SK-N-SH (cell line): ENCODE data around the gene QSOX2. TPM values are rescaled to one million over a fixed set of nuclear protein-coding genes. Genes with fewer than 3 reads are reported as not detected.
A peak's percentile ranks its signal among the peaks of the same experiment; 100 is the strongest.

Experiments
- CTCF ChIA-PET: fragments of 300-600, 350-600 bp; formaldehyde crosslinking; extraction: SDS; loops from one replicate; lab custom pipeline; 2021; lab: Yijun Ruan, JAX
- POLR2A ChIA-PET: fragments of 350-600 bp; sonication (Branson Sonifier 250); formaldehyde crosslinking; extraction: SDS; loops from one replicate; lab custom pipeline; 2020; ENCODE audit warnings: antibody characterized with exemption, inconsistent platforms; lab: Yijun Ruan, JAX
- DNase-seq: peaks from one replicate; pipeline ENCODE4 v3.0.0; 2012
- H2AFZ ChIP-seq: fragments of 200-600 bp; sonication (generic); 2 replicates; pipeline ENCODE4 v1.8.1; 2016; ENCODE audit warnings: antibody characterized with exemption, mild to moderate bottlenecking, low read depth
- H3F3A ChIP-seq: fragments of 200-600 bp; sonication (generic); replicated peaks from 2 replicates; pipeline ENCODE3; 2016; ENCODE audit warnings: antibody characterized with exemption, mild to moderate bottlenecking; ENCODE audit not compliant: insufficient read depth
- H3K27ac ChIP-seq, 2 experiments: fragments of 200-500 bp in 1 of 2; fragments of 200-600 bp in 1 of 2; sonication (Bioruptor generic) in 1 of 2; sonication (generic), shearing (Covaris generic) in 1 of 2; 2 replicates each; pipeline versions ENCODE4 v1.5.1 to v1.6.1; 2014 to 2016; ENCODE audit warnings: low read depth in 2 of 2, inconsistent platforms in 1 of 2, low read length in 1 of 2, mild to moderate bottlenecking in 1 of 2, mixed read lengths in 1 of 2
- H3K27me3 ChIP-seq: fragments of 200-600 bp; sonication (generic), shearing (Covaris generic); 2 replicates; pipeline ENCODE4 v1.6.1; 2016; ENCODE audit warnings: mixed run types; ENCODE audit not compliant: insufficient read depth
- H3K36me3 ChIP-seq, 2 experiments: fragments of 200-500 bp in 1 of 2; fragments of 200-600 bp in 1 of 2; sonication (Bioruptor generic) in 1 of 2; sonication (generic) in 1 of 2; replicated peaks in 1 of 2; 2 replicates each; pipeline versions ENCODE3 to v1.5.1; 2014 to 2016; ENCODE audit warnings: low read length in 1 of 2, mild to moderate bottlenecking in 1 of 2; ENCODE audit not compliant: insufficient read depth in 2 of 2, control insufficient read depth in 1 of 2
- H3K4me1 ChIP-seq, 2 experiments: fragments of 200-500 bp in 1 of 2; fragments of 200-600 bp in 1 of 2; sonication (Bioruptor generic) in 1 of 2; sonication (generic), shearing (Covaris generic) in 1 of 2; 2 replicates each; pipeline versions ENCODE4 v1.5.1 to v1.6.1; 2014 to 2016; ENCODE audit warnings: low read depth in 1 of 2, low read length in 1 of 2, mixed run types in 1 of 2; ENCODE audit not compliant: insufficient read depth in 2 of 2, control insufficient read depth in 1 of 2
- H3K4me2 ChIP-seq: fragments of 200-600 bp; sonication (generic), shearing (Covaris generic); 2 replicates; pipeline ENCODE4 v1.6.1; 2017; ENCODE audit warnings: mixed run types
- H3K4me3 ChIP-seq, 2 experiments: fragments of 200-500 bp in 1 of 2; fragments of 200-600 bp in 1 of 2; sonication (Bioruptor generic) in 1 of 2; sonication (generic), shearing (Covaris generic) in 1 of 2; 2 replicates each; pipeline versions ENCODE4 v1.5.1 to v1.8.1; 2014 to 2016; ENCODE audit warnings: low read depth in 2 of 2, inconsistent platforms in 1 of 2, low read length in 1 of 2, mild to moderate bottlenecking in 1 of 2, mixed read lengths in 1 of 2, moderate library complexity in 1 of 2
- H3K79me2 ChIP-seq: fragments of 200-600 bp; sonication (generic); 2 replicates; pipeline ENCODE4 v1.8.1; 2017; ENCODE audit warnings: mild to moderate bottlenecking; ENCODE audit not compliant: insufficient read depth
- H3K9ac ChIP-seq: fragments of 200-600 bp; sonication (generic); 2 replicates; pipeline ENCODE4 v1.6.1; 2017; ENCODE audit warnings: mixed run types
- H3K9me2 ChIP-seq: fragments of 200-600 bp; sonication (generic); 2 replicates; pipeline ENCODE4 v1.6.1; 2017; ENCODE audit warnings: mixed run types
- H3K9me3 ChIP-seq: fragments of 200-600 bp; sonication (generic); 2 replicates; pipeline ENCODE4 v1.6.1; 2017; ENCODE audit warnings: mixed run types, mild to moderate bottlenecking, moderate library complexity
- H4K20me1 ChIP-seq: fragments of 200-600 bp; sonication (generic); 2 replicates; pipeline ENCODE4 v1.6.1; 2017; ENCODE audit warnings: mild to moderate bottlenecking, mixed run types; ENCODE audit not compliant: insufficient read depth
- EP300 ChIP-seq, 2 experiments: IDR thresholded peaks; 2 replicates each; pipeline versions ENCODE4 v1.4.0 to v1.6.1; 2012; ENCODE audit warnings: borderline replicate concordance in 1 of 2, low read depth in 1 of 2, low read length in 1 of 2
- EZH2phosphoT487 ChIP-seq: fragments of 200-600 bp; sonication (generic); IDR thresholded peaks from 2 replicates; pipeline ENCODE4 v1.6.1; 2017; ENCODE audit warnings: low read depth, mixed run types, mild to moderate bottlenecking, antibody characterized with exemption, moderate library complexity, borderline replicate concordance
- GABPA ChIP-seq: IDR thresholded peaks from 2 replicates; pipeline ENCODE4 v1.4.0; 2012; ENCODE audit warnings: low read depth, mild to moderate bottlenecking
- MEF2A ChIP-seq: IDR thresholded peaks from 2 replicates; pipeline ENCODE4 v1.4.0; 2012; ENCODE audit warnings: low read depth, borderline replicate concordance
- MXI1 ChIP-seq: IDR thresholded peaks from 2 replicates; pipeline ENCODE4 v1.6.1; 2012; ENCODE audit warnings: mild to moderate bottlenecking, low read depth, low read length, improper control_type of control experiment
- PBX3 ChIP-seq: IDR thresholded peaks from 2 replicates; pipeline ENCODE4; 2012
- RCOR1 ChIP-seq: fragments of 150-350 bp; IDR thresholded peaks from 2 replicates; pipeline ENCODE4 v1.6.1; 2017; ENCODE audit warnings: antibody characterized with exemption, low read length
- RFX5 ChIP-seq: IDR thresholded peaks from 2 replicates; pipeline ENCODE4 v1.6.1; 2012; ENCODE audit warnings: mild to moderate bottlenecking, improper control_type of control experiment, low read length
- TCF12 ChIP-seq: IDR thresholded peaks from 2 replicates; pipeline ENCODE4 v1.4.0; 2012
- TEAD4 ChIP-seq: IDR thresholded peaks from 2 replicates; pipeline ENCODE4 v1.4.0; 2012; ENCODE audit warnings: mild to moderate bottlenecking, borderline replicate concordance; ENCODE audit not compliant: insufficient read depth
- YY1 ChIP-seq: IDR thresholded peaks from 2 replicates; pipeline ENCODE4 v1.4.0; 2012; ENCODE audit warnings: low read depth, mild to moderate bottlenecking
- WGBS: methylation state at CpG from one replicate; pipeline ENCODE4 v1.1.6; 2017; ENCODE audit warnings: low lambda C conversion rate; 5-methylcytosine and 5-hydroxymethylcytosine counted together
- polyA plus RNA-seq, 3 experiments: library from polyadenylated mRNA; depleted of rRNA; stranded (reverse); fragments of >200 nt; gene quantifications; 2 replicates each; pipeline ENCODE4 v1.2.3, GENCODE V29; 2012
- TF ChIP-seq, protein P1 (sequence below): IDR thresholded peaks from 2 replicates; pipeline ENCODE4 v1.4.0; 2012; ENCODE audit warnings: low read depth, borderline replicate concordance
- TF ChIP-seq, protein P2 (sequence below): IDR thresholded peaks from 2 replicates; pipeline ENCODE4 v1.6.1; 2012; ENCODE audit warnings: mild to moderate bottlenecking, low read depth, low read length, moderate library complexity

QSOX2 gene
- polyA plus RNA-seq, 1 of the 3 experiments (the other 2 are of a cell fraction), result 26.6 TPM

- H3K4me2 ChIP-seq, result no peak overlapping the region
- ChIA-PET POLR2A (no interaction called here), CTCF (interaction anchor here (1.0 to 2.3 kb wide), 4 partner anchors 15 to 79 kb away, joined by 3 to 6 read pairs (median 4); no protein-coding TSS in a partner anchor)
- no peak overlapping the region for H3K27ac ChIP-seq
- TF ChIP-seq RCOR1 (no peak), RFX5 (no peak), EZH2phosphoT487 (no peak), TEAD4 (no peak)
- TF ChIP-seq, protein P1, sequence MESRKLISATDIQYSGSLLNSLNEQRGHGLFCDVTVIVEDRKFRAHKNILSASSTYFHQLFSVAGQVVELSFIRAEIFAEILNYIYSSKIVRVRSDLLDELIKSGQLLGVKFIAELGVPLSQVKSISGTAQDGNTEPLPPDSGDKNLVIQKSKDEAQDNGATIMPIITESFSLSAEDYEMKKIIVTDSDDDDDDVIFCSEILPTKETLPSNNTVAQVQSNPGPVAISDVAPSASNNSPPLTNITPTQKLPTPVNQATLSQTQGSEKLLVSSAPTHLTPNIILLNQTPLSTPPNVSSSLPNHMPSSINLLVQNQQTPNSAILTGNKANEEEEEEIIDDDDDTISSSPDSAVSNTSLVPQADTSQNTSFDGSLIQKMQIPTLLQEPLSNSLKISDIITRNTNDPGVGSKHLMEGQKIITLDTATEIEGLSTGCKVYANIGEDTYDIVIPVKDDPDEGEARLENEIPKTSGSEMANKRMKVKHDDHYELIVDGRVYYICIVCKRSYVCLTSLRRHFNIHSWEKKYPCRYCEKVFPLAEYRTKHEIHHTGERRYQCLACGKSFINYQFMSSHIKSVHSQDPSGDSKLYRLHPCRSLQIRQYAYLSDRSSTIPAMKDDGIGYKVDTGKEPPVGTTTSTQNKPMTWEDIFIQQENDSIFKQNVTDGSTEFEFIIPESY, result no peak
- TF ChIP-seq, protein P2, sequence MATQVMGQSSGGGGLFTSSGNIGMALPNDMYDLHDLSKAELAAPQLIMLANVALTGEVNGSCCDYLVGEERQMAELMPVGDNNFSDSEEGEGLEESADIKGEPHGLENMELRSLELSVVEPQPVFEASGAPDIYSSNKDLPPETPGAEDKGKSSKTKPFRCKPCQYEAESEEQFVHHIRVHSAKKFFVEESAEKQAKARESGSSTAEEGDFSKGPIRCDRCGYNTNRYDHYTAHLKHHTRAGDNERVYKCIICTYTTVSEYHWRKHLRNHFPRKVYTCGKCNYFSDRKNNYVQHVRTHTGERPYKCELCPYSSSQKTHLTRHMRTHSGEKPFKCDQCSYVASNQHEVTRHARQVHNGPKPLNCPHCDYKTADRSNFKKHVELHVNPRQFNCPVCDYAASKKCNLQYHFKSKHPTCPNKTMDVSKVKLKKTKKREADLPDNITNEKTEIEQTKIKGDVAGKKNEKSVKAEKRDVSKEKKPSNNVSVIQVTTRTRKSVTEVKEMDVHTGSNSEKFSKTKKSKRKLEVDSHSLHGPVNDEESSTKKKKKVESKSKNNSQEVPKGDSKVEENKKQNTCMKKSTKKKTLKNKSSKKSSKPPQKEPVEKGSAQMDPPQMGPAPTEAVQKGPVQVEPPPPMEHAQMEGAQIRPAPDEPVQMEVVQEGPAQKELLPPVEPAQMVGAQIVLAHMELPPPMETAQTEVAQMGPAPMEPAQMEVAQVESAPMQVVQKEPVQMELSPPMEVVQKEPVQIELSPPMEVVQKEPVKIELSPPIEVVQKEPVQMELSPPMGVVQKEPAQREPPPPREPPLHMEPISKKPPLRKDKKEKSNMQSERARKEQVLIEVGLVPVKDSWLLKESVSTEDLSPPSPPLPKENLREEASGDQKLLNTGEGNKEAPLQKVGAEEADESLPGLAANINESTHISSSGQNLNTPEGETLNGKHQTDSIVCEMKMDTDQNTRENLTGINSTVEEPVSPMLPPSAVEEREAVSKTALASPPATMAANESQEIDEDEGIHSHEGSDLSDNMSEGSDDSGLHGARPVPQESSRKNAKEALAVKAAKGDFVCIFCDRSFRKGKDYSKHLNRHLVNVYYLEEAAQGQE, result no peak
- no peak overlapping the region for H3K4me3 ChIP-seq
- H3K9me3 ChIP-seq, result no peaks in the 10 kb centered on the region
- peaks cover 0 to 6% of the 10 kb centered on the region in 2 experiments for H3K36me3 ChIP-seq
- H4K20me1 ChIP-seq, result peaks cover 43% of the 10 kb centered on the region
- WGBS, result 90% methylated on average over 8 of the region's 25 CpGs
- peaks cover 0 to 9% of the 10 kb centered on the region in 2 experiments; a peak in 1 of 4 replicates for H3K4me1 ChIP-seq
- no peaks in the 10 kb centered on the region for H3F3A ChIP-seq
- H2AFZ ChIP-seq, result no peak overlapping the region
- H3K79me2 ChIP-seq, result no peaks in the 10 kb centered on the region
- no peak for DNase-seq
- peaks cover 44% of the 10 kb centered on the region for H3K27me3 ChIP-seq
- no peaks in the 10 kb centered on the region for H3K9me2 ChIP-seq
- no peak overlapping the region for H3K9ac ChIP-seq
Measured at GRCh38 chr9:136204145-136204805, 41.3 kb downstream of the QSOX2 start.

GRCh38 chr9:136203408-136204144 lies 42.0 kb downstream of the QSOX2 start:
- ChIA-PET CTCF (interaction anchor here (1.0 to 2.3 kb wide), 8 partner anchors 15 to 80 kb away, joined by 3 to 7 read pairs (median 4); no protein-coding TSS in a partner anchor), POLR2A (no interaction called here)
- H3K27me3 ChIP-seq, result peaks cover 48% of the 10 kb centered on the region
- TF ChIP-seq YY1 (no peak), MXI1 (no peak), GABPA (no peak), MEF2A (no peak), TCF12 (no peak), EZH2phosphoT487 (no peak), PBX3 (no peak), EP300 (IDR thresholded peaks at IDR 0.05; ENCODE audit: borderline replicate concordance in 1 of 2, low read depth in 1 of 2, low read length in 1 of 2) (no peak)
- TF ChIP-seq, protein P2, result no peak

More at GRCh38 chr9:136203408-136204144, 42.0 kb downstream of the QSOX2 start:
- Histone ChIP-seq H3K9ac (no peak overlapping the region), H3K9me3 (no peaks in the 10 kb centered on the region), H3K4me3 (no peak overlapping the region), H3K4me2 (no peak overlapping the region), H2AFZ (no peak overlapping the region), H3K9me2 (no peaks in the 10 kb centered on the region), H3K36me3 (no peaks in the 10 kb centered on the region), H3K4me1 (peaks cover 0 to 9% of the 10 kb centered on the region in 2 experiments; a peak in 1 of 4 replicates), H3K79me2 (no peaks in the 10 kb centered on the region), H3K27ac (no peak overlapping the region), H4K20me1 (peaks cover 43% of the 10 kb centered on the region), H3F3A (no peaks in the 10 kb centered on the region)
- peak; percentile 52 for DNase-seq
- WGBS, result 27% methylated on average over 20 of the region's 33 CpGs
